ENCODE measurements around the gene GNE.
"Not testable (repeated sequence)": the region's sequence is repeated elsewhere in the genome, so short reads cannot be mapped to it uniquely, and the experiment has no call there.

GNE gene

DNA sequence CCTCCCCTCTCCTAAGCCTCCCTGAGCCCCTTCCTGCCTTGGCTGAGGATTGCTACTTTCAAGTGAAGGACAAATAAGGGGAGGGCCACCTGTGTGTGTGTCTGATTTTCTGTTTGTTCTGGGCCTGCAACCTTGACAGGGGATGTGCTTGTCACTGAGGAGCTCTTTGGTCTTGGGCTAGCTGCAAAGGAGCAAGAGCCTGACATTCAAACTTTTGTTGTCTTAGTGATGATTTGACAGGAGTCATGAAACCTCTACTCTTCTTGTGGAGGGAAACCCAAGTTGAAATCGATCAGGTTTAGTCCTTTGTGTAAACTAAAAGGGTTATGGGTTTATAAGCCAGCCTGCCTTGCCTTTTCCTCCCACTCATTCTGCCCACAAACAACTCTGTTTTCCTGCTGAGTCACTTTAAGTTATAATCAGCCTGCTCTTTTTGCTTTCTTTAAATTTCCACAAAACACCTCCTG is 50.7 kb downstream of the GNE start:
- peak; percentile 29 for DNase-seq

- DNase-seq: no peak
Measured at GRCh38 chr9:36207016-36207415, 51.2 kb downstream of the GNE start.

- DNase-seq: no peak
Measured at GRCh38 chr9:36204906-36205547, 53.2 kb downstream of the GNE start.

- no peak for DNase-seq
Measured at GRCh38 chr9:36194326-36195000, 63.8 kb downstream of the GNE start.

DNA sequence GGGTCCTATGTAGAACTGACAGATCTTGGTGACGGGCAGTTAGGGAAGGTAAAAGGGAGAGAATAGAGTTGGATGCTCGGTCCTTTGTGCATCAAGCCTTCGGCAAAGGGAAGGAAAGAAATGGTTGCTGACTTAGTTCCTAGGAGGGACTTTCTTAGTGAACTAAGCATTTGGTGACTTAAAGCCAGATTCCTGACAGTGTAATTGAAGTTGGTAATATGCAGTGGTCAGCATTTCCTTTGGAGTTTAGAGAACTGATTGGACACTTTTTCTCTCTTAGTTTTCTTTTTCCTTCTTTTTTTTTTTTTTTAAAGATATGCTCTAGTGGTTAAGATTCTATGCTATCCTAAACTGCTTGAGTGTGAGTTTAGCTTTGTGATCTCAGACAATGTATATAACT is 65.2 kb downstream of the GNE start:
- no peak for DNase-seq

GRCh38 chr9:36192196-36192595 is 66.1 kb downstream of the GNE start:
- DNase-seq: no peak

DNA sequence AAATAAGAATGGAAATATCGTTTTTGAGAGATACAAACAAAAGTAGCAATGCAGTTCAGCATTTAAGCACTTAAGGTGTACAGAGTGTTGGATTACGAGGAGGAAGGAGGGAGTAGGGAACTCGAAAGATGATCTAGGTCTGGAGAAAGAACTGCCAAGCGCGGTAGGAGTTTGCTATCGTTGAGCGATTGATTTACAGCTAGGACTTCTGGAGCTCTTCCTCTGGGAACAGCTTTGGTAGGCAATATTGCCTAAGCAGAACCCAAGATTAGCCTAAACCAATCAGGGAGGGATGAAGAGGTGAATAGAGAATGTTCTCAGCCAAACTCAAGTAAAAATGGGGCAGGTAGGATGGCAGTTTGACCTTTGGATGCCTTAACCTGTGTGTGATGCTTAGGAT is 66.6 kb downstream of the GNE start:
- DNase-seq: no peak

DNA sequence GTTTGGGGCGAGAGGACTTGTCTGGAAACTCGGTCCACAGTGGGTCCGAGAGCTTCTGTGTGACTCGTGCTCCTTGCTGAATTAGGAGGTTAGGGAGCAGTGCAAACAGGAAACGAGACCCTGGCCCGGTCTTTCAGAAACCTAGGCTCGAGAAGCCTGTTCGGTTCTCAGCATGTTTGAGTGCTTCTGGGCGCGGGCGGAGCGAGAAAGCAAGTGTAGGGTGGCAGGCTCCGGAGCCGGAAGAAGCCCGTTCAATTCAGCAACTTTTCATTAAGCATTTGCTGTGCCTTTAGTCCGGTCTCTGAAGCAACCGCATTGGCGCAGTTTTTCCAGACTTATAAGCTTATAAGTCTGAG is 67.0 kb downstream of the GNE start:
- peak; percentile 32 for DNase-seq

DNA sequence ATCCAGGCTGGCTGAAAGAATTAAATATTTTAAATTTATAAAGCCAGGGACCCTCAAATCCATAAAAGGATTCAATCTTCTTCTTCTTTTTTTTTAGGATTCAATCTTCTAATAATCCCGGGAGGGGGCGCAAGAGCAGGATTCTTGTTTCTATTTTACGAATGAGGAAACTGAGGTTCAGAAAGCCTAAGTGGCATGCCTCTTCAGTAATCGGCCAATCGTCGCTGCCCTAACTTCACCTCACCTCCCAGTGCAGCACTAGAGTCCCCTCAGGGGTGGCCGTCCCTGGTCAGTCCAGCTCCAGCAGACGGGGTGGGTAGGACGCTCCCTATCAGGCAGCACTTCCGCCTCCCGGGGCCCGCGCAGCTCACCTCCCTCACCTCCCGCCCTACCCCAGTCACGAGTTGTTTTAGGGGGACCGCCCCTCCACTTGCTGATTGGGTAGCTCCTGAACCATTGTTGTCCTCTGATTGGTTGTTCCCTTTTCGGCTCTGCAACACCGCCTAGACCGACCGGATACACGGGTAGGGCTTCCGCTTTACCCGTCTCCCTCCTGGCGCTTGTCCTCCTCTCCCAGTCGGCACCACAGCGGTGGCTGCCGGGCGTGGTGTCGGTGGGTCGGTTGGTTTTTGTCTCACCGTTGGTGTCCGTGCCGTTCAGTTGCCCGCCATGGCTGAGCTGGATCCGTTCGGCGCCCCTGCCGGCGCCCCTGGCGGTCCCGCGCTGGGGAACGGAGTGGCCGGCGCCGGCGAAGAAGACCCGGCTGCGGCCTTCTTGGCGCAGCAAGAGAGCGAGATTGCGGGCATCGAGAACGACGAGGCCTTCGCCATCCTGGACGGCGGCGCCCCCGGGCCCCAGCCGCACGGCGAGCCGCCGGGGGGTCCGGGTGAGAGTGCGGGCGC is 67.6 kb downstream of the GNE start, which contains the start of gene CLTA:
TSS of gene CLTA (plus strand) at position 534 of the 902 bp plus-strand sequence. CDS start at position 670, 136 bp downstream.
- DNase-seq: peak; percentile 100

- peak; percentile 34 for DNase-seq
Measured at GRCh38 chr9:36189976-36190375, 68.3 kb downstream of the GNE start.

GRCh38 chr9:36188212-36188611 is 70.0 kb downstream of the GNE start:
- no peak for DNase-seq

DNA sequence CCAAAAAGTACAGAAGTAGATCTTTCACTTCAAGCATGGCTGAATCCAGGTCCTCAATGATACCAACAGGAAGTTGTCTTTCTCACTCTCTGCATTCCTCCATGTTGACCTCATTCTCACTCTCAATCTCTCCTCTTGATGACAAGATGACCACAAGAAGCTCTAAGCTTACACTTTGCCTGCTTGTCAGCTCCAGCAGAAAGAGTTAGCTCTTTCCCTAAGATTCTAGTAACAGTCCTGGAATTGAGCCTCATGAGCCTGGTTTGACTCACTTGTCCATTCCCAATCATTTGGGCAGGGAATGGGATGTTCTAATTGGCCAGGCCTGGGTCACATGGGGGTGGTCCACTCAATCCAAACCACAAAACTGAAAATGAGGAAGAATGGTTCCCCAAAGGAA is 70.8 kb downstream of the GNE start:
- no peak for DNase-seq

DNA sequence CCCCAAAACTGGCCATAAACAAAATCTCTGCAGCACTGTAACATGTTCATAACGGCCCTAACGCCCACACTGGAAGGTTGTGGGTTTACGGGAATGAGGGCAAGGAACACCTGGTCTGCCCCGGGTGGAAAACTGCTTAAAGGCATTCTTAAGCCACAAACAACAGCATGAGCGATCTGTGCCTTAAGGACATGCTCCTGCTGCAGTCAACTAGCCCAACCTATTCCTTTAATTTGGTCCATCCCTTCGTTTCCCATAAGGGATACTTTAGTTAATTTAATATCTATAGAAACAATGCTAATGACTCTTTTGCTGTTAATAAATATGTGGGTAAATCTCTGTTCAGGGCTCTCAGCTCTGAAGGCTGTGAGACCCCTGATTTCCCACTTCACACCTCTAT is 78.0 kb downstream of the GNE start:
- DNase-seq: not testable (repeated sequence)

DNA sequence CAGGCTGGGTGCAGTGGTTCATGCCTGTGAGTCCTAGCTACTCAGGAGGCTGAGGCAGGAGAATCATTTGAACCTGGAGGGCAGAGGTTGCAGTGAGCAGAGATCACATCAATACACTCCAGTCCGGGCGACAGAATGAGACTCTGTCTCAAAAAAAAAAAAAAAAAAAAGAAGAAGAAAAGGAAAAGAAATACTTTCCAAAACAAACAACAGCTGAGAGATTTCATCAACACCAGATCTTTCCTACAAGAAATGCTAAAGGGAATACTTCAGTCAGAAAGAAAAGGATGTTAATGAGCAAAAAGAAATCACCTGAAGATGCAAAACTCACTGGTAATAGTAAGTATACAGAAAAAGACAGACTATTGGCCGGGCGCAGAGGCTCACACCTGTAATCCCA is 80.7 kb downstream of the GNE start:
- DNase-seq: no peak

DNA sequence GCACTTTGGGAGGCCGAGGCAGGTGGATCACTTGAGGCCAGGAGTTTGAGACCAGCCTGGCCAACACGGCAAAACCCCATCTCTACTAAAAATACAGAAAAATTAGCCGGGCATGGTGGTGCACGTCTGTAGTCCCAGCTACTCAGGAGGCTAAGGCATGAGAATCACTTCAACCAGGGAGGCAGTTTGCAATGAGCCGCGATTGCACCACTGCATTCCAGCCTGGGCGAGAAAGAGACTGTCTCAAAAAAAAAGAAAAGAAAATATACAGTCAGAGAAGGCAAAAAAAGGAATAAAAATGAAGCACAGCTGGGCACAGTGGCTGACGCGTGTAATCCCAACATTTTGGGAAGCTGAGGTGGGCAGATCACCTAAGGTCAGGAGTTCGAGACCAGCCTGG is 81.8 kb downstream of the GNE start:
- DNase-seq: not testable (repeated sequence)

- DNase-seq: not testable (repeated sequence)
Measured at GRCh38 chr9:36175209-36175608, 83.0 kb downstream of the GNE start.

GRCh38 chr9:36174731-36175130 is 83.5 kb downstream of the GNE start:
- DNase-seq: no peak

- no peak for DNase-seq
Measured at GRCh38 chr9:36174271-36174670, 84.0 kb downstream of the GNE start.

DNA sequence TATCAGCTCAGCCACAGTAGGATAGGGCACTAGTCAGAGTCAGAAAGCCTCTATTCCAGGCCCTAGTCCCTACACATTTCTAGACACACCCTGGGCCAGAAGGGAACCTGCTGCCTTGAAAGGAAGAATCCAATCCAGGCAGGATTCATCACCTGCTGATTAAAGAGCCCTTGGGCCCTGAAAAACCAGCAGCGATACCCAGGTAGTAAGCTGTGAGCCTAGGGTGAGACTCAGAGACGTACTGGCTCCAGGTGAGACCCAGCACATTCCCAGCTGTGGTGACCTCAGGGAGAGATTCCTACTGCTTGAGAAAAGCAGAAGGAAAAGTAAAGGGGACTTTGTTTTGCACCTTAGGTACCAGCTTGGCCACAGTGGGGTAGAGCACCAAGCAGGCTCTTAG is 84.4 kb downstream of the GNE start:
- DNase-seq: no peak

DNA sequence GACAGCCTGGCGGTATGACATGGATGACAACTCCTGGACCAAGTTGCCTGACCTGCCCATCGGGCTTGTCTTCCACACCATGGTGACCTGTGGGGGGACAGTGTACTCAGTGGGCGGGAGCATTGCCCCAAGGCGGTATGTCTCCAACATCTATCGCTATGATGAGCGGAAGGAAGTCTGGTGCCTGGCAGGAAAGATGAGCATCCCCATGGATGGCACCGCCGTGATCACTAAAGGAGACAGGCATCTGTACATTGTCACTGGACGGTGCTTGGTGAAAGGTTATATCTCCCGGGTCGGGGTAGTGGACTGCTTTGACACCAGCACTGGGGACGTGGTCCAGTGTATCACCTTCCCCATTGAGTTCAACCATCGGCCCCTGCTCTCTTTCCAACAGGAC is 87.7 kb downstream of the GNE start:
- DNase-seq: no peak

GRCh38 chr9:36169708-36170107 is 88.5 kb downstream of the GNE start:
- DNase-seq: no peak

- peak; percentile 19 for DNase-seq
Measured at GRCh38 chr9:36169166-36169565, 89.1 kb downstream of the GNE start, which contains the start of gene CCIN. TSS of gene CCIN (plus strand) at chr9:36169388. CDS start at chr9:36169503, 115 bp downstream.

- DNase-seq: peak; percentile 74
Measured at GRCh38 chr9:36166168-36166927, 91.9 kb downstream of the GNE start.
